Myocyte (in vitro differentiated cells): ENCODE data around the gene NF2. TPM values are rescaled to one million over a fixed set of nuclear protein-coding genes. Genes with fewer than 3 reads are reported as not detected.

ENCODE experiments used
- DNase-seq: peaks from one replicate; pipeline ENCODE4 v3.0.0-alpha.2; 2012; ENCODE audit warnings: low read depth
- total RNA-seq: library from RNA; depleted of rRNA; stranded (reverse); fragments of >200 nt; gene quantifications from 2 replicates; pipeline ENCODE4 v1.2.3, GENCODE V29; 2014

The NF2 gene
- total RNA-seq, 1 donor from 2014 or later: 71.1 TPM

- no peak for DNase-seq
Observed at GRCh38 chr22:29700900-29701154, 97.4 kb downstream of the NF2 start.

GRCh38 chr22:29701155-29701999 is 97.9 kb downstream of the NF2 start:
- no peak for DNase-seq

- DNase-seq: no peak
Observed at GRCh38 chr22:29702000-29702930, 98.8 kb downstream of the NF2 start.

GRCh38 chr22:29702931-29703501 is 99.6 kb downstream of the NF2 start:
- no peak for DNase-seq

GRCh38 chr22:29703569-29704195 is 100.2 kb downstream of the NF2 start:
- DNase-seq: no peak

- DNase-seq: no peak
Observed at GRCh38 chr22:29704528-29705285, 101.3 kb downstream of the NF2 start.

GRCh38 chr22:29705651-29706050 is 102.2 kb downstream of the NF2 start:
- no peak for DNase-seq

- DNase-seq: no peak
Observed at GRCh38 chr22:29706486-29706885, 103.1 kb downstream of the NF2 start.

GRCh38 chr22:29707010-29707409 is 103.6 kb downstream of the NF2 start:
- DNase-seq: no peak

- DNase-seq: no peak
Observed at GRCh38 chr22:29707471-29707870, 104.0 kb downstream of the NF2 start.

GRCh38 chr22:29710193-29710592 is 106.8 kb downstream of the NF2 start:
- DNase-seq: no peak

GRCh38 chr22:29710922-29711593 is 107.6 kb downstream of the NF2 start:
- DNase-seq: peak; percentile 96

GRCh38 chr22:29712119-29712518 is 108.7 kb downstream of the NF2 start:
- DNase-seq: no peak

- DNase-seq: no peak
Observed at GRCh38 chr22:29713156-29713727, 109.8 kb downstream of the NF2 start.

GRCh38 chr22:29715240-29715639 is 111.8 kb downstream of the NF2 start:
- DNase-seq: no peak

- DNase-seq: no peak
Observed at GRCh38 chr22:29715705-29716104, 112.3 kb downstream of the NF2 start.

GRCh38 chr22:29716814-29717545 is 113.5 kb downstream of the NF2 start:
- peak; percentile 91 for DNase-seq

GRCh38 chr22:29717789-29718188 is 114.4 kb downstream of the NF2 start:
- no peak for DNase-seq
